PC-9 (cell line): ENCODE measurements around the gene STYXL2. TPM values are rescaled to one million over a fixed set of nuclear protein-coding genes. Genes with fewer than 3 reads are reported as not detected.
A peak's percentile ranks its signal among the peaks of the same experiment; 100 is the strongest.

Experiments
- BruUV-seq: library from RNA; stranded (reverse); fragments of 400-500 nt; replicated peaks from 2 replicates; lab custom pipeline; 2021; lab: Mats Ljungman, UMichigan
- CTCF ChIA-PET: fragments of 300-600 bp; sonication (Branson Sonifier 250); formaldehyde crosslinking; loops from one replicate; lab custom pipeline; 2022; ENCODE audit warnings: antibody characterized with exemption; lab: Charles Lee
- POLR2A ChIA-PET: fragments of 300-600 bp; sonication (Branson Sonifier 250); formaldehyde crosslinking; loops from one replicate; lab custom pipeline; 2022; ENCODE audit warnings: antibody characterized with exemption; ENCODE audit not compliant: unreplicated experiment; lab: Charles Lee
- DNase-seq, 2 experiments: peaks; one replicate each; pipeline versions ENCODE4 v3.0.0 to v3.0.0-alpha.2; 2015 to 2022; ENCODE audit warnings: mixed read lengths in 1 of 2
- H2AFZ ChIP-seq: fragments of 200-600 bp; sonication (generic); 2 replicates; pipeline ENCODE4 v1.8.1; 2017; ENCODE audit warnings: antibody characterized with exemption
- H3F3A ChIP-seq: fragments of 200-600 bp; sonication (generic); 2 replicates; pipeline ENCODE4 v1.8.1; 2017; ENCODE audit warnings: antibody characterized with exemption, mild to moderate bottlenecking, low read depth; ENCODE audit not compliant: insufficient read depth
- H3K27ac ChIP-seq: fragments of 200-600 bp; sonication (generic); 2 replicates; pipeline ENCODE4 v1.6.1; 2016; ENCODE audit warnings: mixed run types
- H3K27me3 ChIP-seq: fragments of 200-600 bp; sonication (generic); 2 replicates; pipeline ENCODE4 v1.6.1; 2016; ENCODE audit warnings: low read depth, mixed run types; ENCODE audit not compliant: insufficient read depth
- H3K36me3 ChIP-seq: fragments of 200-600 bp; sonication (generic); 2 replicates; pipeline ENCODE4 v1.6.1; 2016; ENCODE audit warnings: low read depth, mixed run types
- H3K4me1 ChIP-seq: fragments of 200-600 bp; sonication (generic); replicated peaks from 2 replicates; pipeline ENCODE4 v1.6.1; 2016; ENCODE audit warnings: mixed run types; ENCODE audit not compliant: insufficient read depth
- H3K4me2 ChIP-seq: fragments of 200-600 bp; sonication (generic); 2 replicates; pipeline ENCODE4 v1.6.1; 2017; ENCODE audit warnings: mixed run types
- H3K4me3 ChIP-seq: fragments of 200-600 bp; sonication (generic); 2 replicates; pipeline ENCODE4 v1.6.1; 2016; ENCODE audit warnings: mixed run types
- H3K79me2 ChIP-seq: fragments of 200-600 bp; sonication (generic); 2 replicates; pipeline ENCODE4 v1.6.1; 2017; ENCODE audit warnings: low read depth, mixed run types
- H3K9me2 ChIP-seq: fragments of 200-600 bp; sonication (generic); 2 replicates; pipeline ENCODE4 v1.8.1; 2017; ENCODE audit warnings: mild to moderate bottlenecking; ENCODE audit not compliant: insufficient read depth
- H3K9me3 ChIP-seq: fragments of 200-600 bp; sonication (generic); 2 replicates; pipeline ENCODE4 v1.8.1; 2016; ENCODE audit warnings: low read depth; ENCODE audit not compliant: insufficient read depth
- H4K20me1 ChIP-seq: fragments of 200-600 bp; sonication (generic); 2 replicates; pipeline ENCODE4 v1.8.1; 2017; ENCODE audit not compliant: insufficient read depth
- CTCF ChIP-seq: fragments of 200-600 bp; sonication (generic); conservative IDR thresholded peaks from 2 replicates; pipeline ENCODE4 v1.6.1; 2017; ENCODE audit warnings: mixed run types, antibody characterized with exemption, mild to moderate bottlenecking, moderate library complexity
- EZH2 ChIP-seq: fragments of 200-600 bp; sonication (generic); IDR thresholded peaks from 2 replicates; pipeline ENCODE4 v1.8.0; 2017; ENCODE audit warnings: antibody characterized with exemption, low read depth
- intact Hi-C: fragments of 100-400 bp; cut with micrococcal nuclease; formaldehyde crosslinking; loops from one replicate; pipeline ENCODE4 v1.10.0; 2022; ENCODE audit not compliant: unreplicated experiment
- total RNA-seq: library from RNA; stranded (reverse); gene quantifications from 2 replicates; pipeline ENCODE4 v1.2.3, GENCODE V29; 2021

STYXL2 gene
- total RNA-seq, 1 experiment from 2014 or later, result not detected

GRCh38 chr1:167065471-167065870, 28.4 kb upstream of the STYXL2 start:
- CTCF ChIA-PET, result interaction anchor here (0.6 kb wide), 1 partner anchor 143 kb away, joined by 3 read pairs; no protein-coding TSS in a partner anchor
- no TSS peak for BruUV-seq
- no peak for DNase-seq
- Histone ChIP-seq H3K4me1 (no peaks in the 10 kb centered on the region), H4K20me1 (no peaks in the 10 kb centered on the region), H3K27me3 (no peaks in the 10 kb centered on the region), H3K9me3 (no peaks in the 10 kb centered on the region), H3K79me2 (no peaks in the 10 kb centered on the region), H3K4me3 (no peak overlapping the region), H3K4me2 (no peak overlapping the region), H3F3A (no peaks in the 10 kb centered on the region), H3K27ac (no peak overlapping the region), H3K9me2 (no peaks in the 10 kb centered on the region), H3K36me3 (no peaks in the 10 kb centered on the region), H2AFZ (no peak overlapping the region)
- POLR2A ChIA-PET, result no interaction called here
- TF ChIP-seq CTCF (no peak), EZH2 (no peak)
- intact Hi-C loops, result loop anchor here (5.0 kb wide), 4 partner anchors 42 to 467 kb away; no protein-coding TSS in a partner anchor

GRCh38 chr1:167066333-167067122, 27.3 kb upstream of the STYXL2 start:
- ChIA-PET POLR2A (interaction anchor here (1.2 kb wide), 1 partner anchor 154 kb away, joined by 7 read pairs; the partner anchor contains the start of gene POU2F1), CTCF (interaction anchor here (0.6 to 0.9 kb wide), 3 partner anchors 16 to 201 kb away, joined by 3 to 7 read pairs (median 3); no protein-coding TSS in a partner anchor)
- Histone ChIP-seq H3K27me3 (no peaks in the 10 kb centered on the region), H3K4me3 (peak overlapping the region; percentile 55; the same call in 1 of the 2 replicates), H3K9me3 (no peaks in the 10 kb centered on the region), H3K36me3 (no peaks in the 10 kb centered on the region), H3K79me2 (no peaks in the 10 kb centered on the region), H4K20me1 (no peaks in the 10 kb centered on the region), H3K9me2 (no peaks in the 10 kb centered on the region), H3K4me2 (peak overlapping the region; percentile 89), H3F3A (no peaks in the 10 kb centered on the region), H3K4me1 (no peaks in the 10 kb centered on the region), H2AFZ (peak overlapping the region; percentile 64), H3K27ac (0 out of 2 replicates have a peak overlapping the region, but pooled peaks have one; percentile 27)
- intact Hi-C loops, result loop anchor here (1.0 to 5.0 kb wide), 8 partner anchors 41 to 466 kb away; partner anchors contain the start of gene POU2F1
- no TSS peak for BruUV-seq
- peak; percentile 42 to 82 for DNase-seq
- peak; percentile 99 for TF ChIP-seq CTCF
- no peak for TF ChIP-seq EZH2

DNA sequence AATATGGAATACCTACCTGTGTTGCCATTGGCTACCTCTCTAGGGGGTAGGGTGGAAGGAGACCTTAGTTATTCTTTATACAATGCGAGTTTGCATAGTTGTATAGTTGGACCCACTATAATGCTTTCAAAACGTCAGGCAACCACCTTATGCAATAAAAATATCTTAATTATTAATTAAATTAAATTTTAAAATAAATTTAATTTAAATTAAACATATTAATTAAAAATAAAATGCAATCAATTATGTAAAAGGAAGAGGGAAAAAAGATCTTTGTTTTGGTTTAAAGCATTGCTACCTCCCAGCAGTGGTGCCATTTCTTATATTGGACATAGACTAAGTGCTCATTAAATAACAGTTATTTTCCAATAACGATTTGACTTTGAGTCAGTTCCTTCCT, 26.0 kb upstream of the STYXL2 start:
- Histone ChIP-seq H3K9me2 (no peaks in the 10 kb centered on the region), H3K36me3 (no peaks in the 10 kb centered on the region), H3K4me3 (no peak overlapping the region), H3K4me1 (no peaks in the 10 kb centered on the region), H3K79me2 (no peaks in the 10 kb centered on the region), H3K4me2 (no peak overlapping the region), H2AFZ (no peak overlapping the region), H3K9me3 (no peaks in the 10 kb centered on the region), H3F3A (no peaks in the 10 kb centered on the region), H4K20me1 (no peaks in the 10 kb centered on the region), H3K27me3 (no peaks in the 10 kb centered on the region), H3K27ac (no peak overlapping the region)
- ChIA-PET CTCF (no interaction called here), POLR2A (no interaction called here)
- BruUV-seq, result no TSS peak
- DNase-seq, result no peak
- intact Hi-C loops, result loop anchor here (5.0 kb wide), 4 partner anchors 39 to 464 kb away; no protein-coding TSS in a partner anchor
- no peak for TF ChIP-seq EZH2
- no peak for TF ChIP-seq CTCF
